ENCODE results near the gene GNB1L.
"Not testable (repeated sequence)": the region's sequence is repeated elsewhere in the genome, so short reads cannot be mapped to it uniquely, and the experiment has no call there.

Gene GNB1L

DNA sequence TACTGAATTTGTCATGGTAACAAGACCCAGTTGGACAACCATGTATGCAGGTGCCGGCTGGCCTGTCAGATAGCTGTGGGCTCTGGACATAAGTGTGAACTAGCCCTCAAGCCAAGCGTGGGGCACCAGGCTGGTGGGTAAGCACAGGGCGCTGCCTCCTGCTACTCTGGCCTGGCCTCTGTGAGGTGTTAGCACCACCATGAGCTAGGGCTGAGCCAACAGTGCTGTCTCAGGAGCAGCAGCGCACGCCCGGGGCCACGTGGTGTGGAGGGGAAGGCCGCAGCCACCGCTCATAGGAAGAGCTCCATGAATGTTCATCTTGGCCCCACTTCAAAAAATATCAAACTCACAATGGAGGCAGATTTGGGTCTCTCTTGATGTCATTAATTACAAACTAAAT lies 35.3 kb upstream of the GNB1L start:
- DNase-seq (ENCODE audit: low read depth in 2 of 2, low spot score in 1 of 2), result no peak

DNA sequence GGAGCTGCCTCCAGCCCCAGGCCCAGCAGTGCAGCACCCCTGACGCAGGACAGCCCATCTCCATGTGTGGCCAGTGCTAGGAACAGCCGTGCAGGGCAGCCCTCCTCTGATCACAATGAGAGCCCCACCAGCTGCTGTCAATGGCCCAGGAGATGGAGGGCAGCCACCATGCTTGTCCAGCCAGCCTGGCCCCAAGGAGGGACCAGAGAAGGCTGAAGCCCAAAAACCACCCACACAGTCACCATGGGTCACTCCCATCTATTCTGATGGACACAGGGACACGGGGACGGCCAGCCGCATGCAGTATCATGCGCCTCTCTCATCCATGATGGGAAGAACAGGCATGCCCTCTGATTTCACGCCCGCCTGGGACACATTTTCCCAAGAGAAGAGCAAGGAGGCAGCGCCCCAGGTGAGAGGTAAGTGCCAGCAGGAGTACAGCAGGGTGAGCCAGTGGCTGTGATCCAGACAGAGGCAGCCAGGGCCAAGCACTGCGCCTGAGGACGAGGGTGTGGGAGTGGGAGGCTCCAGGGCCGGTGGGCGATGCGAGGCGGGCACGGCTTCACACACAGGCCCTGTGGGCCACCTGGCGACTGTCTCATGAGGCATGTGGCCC lies 33.6 kb upstream of the GNB1L start:
- no peak for DNase-seq (ENCODE audit: low read depth in 2 of 2, low spot score in 1 of 2)

DNA sequence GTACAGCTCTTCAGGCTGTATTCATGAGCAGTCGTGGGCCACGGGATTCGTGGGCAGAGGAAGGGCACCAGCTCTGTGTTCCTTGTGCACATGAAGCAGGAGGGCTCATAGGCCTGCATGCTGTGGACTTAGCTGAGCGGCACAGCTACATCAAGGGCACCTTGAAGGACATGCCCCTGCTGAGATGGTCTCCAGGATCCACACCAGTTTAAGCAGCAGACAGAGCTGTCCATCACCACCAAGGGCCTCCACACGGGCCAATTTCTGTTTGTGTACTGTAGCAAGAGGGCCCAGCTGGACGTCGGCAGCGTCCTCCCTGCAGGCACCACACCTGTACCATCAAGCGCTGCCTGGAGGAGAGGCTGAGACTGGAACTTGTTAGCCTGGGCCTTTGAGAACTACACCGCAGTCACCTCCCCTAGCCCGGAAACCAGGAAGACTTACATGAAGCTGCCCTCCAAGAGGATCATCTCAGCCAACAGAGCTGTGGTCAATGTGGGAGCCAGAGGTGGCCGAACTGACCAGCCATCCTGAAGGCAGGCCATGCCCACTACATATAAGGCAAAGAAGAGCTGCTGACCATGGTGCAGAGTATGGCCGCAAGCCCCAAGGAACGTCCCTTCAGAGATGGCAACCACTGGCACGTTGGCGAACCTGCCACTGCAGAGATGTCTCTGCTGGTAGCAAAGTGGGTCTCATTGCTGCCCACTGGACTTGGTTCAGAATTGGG lies 32.7 kb upstream of the GNB1L start:
- DNase-seq (ENCODE audit: low read depth in 2 of 2, low spot score in 1 of 2), result no peak

DNA sequence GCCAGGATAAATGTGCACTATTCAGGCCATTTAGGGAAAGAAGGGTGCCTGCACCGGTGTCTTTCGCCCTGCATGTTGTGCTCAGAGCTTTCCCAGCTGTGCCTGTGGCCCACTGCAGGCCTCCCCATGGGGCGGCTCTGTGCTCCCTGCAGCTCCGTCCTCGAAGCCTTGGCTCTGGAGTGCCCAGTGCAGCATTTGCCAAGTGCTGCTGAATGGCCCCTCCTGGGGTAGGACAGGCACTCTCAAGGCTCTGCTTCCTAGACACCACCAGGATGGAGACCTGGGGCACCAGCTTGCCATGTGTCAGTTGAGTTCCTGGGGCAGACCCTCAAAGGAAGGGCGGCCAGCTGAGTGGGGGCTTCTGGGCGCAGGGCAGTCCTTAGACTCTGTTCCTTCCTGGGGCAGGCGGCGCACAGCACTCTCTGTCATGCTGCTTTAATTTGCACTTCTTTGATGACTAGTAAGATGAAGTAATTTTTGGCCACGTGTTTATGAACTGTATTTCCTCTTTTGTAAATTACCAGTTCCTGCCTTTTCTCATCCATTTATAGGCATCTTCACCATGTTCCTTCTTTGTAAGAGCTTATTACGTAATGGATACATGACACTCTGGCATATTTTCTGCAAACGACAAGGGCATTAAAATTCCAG lies 32.1 kb upstream of the GNB1L start:
- DNase-seq (ENCODE audit: low read depth in 2 of 2, low spot score in 1 of 2), result no peak

DNA sequence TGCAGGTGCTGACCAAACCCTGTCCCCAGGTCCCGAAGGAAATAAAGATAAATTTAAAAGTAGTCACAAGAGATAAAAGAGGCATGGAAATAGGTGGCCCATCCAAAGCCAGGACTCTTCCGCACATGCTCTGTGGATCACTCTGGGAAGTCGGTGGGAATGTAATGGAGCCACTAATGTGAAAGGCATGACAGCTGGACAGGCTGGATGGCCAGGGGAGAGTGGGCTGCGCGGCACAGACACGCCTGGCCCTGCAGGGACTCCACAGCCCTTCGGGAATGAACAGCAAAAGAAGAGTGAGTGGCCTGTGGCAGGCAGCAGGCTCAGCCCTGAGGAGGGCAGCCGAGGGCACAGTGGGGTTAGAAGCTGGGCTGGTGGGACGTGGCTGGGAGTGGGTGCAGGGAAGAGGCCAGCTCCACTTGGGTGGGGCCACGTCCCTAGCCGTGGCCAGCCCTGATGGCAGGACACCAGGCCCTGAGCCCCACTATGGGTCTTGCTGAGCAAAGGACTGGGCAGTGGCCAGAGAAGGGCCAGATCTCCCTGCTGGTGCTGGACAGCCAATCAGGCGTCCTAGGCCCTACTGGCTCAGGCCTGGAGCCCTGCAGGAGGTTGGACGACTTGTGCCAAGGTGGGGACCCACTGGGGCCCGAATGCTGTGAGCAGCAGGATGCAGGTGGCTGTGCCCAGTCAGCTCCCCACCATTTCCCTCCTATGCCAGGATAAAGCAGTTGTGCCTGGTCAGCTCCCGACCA lies 31.3 kb upstream of the GNB1L start:
- no peak for DNase-seq (ENCODE audit: low read depth in 2 of 2, low spot score in 1 of 2)

DNA sequence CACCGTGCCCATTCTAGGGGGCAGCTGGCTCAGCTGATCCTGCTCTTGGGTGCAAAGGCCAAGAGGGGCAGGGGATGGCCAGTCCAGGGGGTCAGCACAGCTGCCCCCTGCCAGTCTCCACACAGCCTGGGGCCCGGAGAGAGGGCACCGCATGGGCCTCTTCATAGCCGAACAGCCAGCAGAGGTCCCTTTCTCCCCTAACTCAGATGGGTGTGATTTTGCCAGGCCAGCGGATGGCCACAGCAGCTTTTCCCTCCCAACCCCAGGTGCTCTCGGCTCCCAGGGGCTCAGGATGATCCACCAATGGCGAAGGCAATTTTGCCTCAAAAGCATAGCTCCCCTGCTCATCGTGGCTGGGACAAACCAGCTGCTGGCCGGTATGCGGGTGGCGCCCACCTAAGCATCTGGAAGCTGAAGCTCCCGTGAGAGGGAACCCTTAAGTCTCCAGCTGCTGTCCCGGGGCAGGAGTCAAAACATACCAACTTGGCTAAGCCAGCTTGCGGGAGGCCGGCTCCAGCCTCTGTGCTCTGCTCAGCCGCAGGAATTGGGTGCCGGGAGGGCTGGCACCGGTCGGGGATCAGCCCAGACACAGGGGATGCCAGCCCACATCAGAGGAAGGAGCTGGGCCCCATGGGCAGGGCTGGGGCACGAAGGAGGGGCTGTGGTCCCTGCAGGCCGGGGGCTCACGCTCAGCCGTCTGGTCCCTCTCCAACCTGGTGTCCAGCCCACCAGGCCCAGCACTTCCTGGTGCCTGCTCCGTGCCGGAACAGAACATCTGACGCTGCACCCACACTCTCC lies 30.5 kb upstream of the GNB1L start:
- no peak for DNase-seq (ENCODE audit: low read depth in 2 of 2, low spot score in 1 of 2)

DNA sequence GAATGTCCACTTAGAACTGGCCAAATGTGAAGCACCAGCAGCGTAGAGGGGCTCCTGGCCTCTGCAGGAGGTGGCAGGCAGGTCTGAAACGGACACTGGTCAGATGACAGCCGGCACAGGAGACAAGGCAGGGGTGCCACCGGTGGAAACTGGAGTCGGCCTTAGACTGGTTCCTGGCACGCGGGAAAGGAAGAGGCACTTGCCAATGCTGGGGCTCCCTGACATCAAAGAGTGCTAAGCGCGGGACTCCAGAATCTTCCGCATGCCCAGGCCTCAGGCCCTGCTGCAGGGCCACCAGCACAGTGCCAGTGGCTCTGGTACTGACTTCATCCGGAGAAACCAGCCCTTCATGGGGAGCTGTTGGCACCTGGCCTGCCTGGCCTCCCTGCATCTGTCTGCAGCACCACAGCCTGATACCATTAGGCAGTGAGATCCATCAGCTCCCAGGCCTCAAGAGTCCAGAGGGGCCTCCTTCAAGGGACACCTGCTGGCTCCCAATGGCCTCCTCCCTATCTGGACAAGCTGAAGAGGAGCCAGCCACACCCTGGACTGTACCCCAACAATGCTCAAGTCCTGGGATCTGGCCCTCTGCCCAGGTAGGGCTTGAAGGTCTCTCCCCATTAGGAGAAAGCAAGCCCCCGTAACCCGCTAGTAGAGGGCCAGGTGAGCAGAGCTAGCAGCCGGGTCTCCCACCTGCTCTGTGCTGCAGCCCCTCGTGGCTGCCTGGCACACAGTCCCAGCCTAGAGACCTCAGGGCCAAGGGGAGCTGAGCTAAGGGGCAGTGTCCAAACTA lies 29.7 kb upstream of the GNB1L start:
- no peak for DNase-seq (ENCODE audit: low read depth in 2 of 2, low spot score in 1 of 2)

DNA sequence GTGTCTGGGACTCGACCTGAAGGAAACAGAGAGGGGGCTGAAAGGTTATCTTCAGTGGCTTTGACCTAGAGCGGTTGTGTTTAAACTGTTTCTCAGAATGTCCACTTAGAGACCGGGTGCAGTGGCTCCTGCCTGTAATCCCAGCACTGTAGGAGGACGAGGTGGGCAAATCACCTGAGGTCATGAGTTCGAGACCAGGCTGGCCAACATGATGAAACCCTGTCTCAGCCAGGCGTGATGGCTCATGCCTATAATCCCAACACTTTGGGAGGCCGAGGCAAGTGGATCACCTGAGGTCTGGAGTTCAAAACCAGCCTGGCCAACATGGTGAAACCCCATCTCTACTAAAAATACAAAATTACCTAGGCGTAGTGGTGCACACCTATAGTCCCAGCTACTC lies 28.8 kb upstream of the GNB1L start:
- not testable (repeated sequence) for DNase-seq (ENCODE audit: low read depth in 2 of 2, low spot score in 1 of 2)

DNA sequence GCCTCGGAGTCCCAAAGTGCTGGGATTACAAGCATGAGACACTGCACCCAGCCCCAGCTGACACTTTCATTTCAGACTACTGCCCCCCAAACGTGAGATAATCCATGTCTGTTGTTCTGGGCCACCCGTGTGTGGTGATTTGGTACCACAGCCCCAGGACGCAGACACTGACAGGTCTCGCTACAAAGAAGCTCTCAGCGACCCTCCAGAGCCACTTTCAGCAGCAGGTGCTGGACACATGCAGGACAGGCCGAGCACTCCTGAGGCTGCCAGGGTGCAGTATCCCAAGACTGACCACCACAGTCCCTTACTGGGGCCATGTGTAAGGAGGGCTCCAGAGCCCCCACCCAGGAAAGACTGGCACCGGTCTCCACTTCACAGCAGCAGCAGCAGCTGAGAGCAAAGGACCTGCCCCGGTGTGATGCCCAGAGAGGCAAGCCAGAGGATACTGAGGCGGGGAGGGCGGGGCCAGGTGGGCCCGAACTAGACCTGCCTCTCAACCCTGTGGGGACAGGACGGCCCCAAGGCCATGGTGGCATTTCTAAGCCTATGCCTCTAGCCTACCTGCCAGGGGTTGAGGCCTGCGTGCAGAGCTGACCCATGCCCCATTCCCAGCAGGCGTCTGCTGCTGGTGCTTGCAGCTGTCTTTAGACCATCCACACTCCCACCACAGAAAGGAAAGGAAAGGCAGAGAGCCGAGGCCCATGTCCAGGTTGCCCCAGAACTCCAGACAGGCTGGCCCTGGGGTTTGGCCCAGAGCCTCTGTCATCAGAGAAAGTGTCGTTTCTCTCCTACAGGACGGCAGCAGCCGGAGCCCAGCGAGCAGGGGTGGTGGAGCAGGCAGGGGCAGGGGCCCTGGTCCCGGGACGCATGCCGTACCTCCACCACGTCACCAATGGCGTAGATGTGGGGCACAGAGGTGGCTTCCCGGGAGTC lies 28.0 kb upstream of the GNB1L start:
- DNase-seq (ENCODE audit: low read depth in 2 of 2, low spot score in 1 of 2), result no peak

DNA sequence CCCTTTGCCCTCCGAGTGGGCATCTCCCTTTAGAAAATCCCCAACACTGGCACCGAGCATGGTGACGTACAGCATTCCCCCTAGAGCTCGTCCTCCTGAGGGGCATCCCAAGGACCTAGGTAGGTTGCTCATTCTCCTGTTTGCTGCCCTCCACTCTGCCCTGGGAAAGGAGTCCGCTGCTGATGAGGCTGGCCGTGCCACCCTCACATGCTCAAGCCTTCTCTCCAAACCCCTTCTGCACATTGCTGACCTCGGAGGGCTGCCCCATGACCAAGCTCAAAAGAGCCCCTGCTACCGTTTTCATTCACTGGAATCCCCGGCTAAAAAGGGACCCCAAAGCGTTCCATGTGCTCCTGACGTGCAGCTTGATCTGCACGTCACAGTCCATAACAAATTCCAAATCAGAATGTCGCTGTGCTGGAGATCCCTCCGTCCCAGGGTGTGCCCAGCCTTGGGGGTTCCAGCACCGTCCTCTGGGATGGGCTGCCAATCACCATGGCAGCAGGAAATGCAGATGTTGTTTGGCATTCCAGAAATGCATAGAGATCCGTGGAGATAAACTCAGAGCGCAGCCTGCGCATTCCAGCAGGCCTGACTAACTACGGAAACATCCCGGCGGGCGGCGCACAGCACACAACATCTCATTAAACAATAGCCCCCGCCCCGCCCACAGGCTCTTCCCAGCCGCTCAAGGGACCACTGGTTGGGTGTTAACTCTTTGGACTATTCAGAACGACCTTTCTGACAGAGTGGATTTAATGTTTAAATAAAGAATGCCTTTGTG lies 26.3 kb upstream of the GNB1L start:
- no peak for DNase-seq (ENCODE audit: low read depth in 2 of 2, low spot score in 1 of 2)

DNA sequence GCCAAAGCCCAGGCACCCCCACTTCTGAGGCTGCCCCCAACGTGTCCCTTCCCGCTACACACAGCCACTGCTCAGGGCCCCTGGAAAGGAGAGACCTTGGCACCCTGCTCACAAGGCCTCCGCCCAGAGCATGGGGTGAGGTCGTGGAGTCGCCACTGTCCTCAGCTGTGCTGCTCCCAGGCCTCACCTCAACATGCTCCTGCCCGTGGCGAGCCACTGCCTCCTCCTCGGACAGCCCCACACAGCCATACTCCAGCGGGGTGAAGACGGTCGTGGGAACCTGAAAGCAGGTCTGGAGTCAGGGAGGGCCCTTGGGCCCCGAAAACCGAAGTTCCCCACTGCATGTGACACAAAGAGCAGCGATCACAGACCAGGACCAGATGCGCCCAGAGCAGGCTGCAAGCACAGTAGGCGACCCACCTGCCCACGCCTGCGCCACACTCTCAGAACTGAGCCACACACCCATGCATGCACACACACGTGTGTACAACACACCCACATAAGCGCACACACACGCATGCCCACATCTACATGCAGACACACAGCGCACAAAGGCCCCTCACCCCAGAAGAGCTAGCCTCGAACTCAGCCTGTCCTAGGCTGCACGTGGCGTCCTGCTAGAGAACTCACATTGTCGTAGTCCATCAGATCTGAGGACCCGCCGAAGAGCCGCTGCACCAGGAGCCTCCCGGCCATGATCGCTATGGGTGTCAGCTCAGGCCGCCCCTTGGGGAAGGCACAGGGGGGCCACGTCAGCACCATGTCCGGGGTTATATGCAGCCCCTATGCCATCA lies 25.5 kb upstream of the GNB1L start:
- DNase-seq (ENCODE audit: low read depth in 2 of 2, low spot score in 1 of 2), result no peak

DNA sequence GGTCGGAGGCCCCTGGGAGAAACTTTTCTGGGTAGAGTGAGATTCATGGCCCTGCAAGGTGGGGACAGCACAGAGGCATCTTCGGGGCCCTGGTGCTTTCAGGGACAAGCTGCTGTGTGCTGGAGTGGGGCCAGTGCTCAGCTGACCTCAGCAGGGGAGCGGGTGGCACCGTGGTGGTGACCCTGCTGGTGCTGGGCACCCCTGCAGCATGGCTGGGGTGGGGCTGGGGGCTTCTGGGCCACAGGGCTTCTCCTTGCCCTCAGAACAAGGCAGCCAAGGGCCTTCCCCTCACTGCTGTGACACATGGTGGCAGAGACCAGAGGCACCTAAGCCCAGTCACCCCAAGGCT lies 24.9 kb upstream of the GNB1L start:
- DNase-seq (ENCODE audit: low read depth in 2 of 2, low spot score in 1 of 2), result no peak

DNA sequence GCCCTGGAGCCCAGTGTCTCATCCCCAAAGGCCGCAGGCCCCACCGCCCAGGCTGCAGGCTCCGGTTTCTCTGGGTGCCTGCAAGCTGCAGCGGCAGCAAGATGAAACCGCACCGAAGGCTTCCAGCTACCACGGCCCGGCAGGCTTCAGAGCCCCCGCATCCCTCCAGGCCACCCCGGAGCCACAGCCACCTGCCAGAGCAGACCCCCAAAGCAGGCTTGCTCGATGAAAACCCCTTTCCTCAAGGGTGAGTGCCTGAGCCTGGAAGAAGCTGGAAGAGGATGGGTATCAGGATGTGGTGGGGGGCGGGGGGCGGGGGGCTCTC lies 24.5 kb upstream of the GNB1L start:
- no peak for DNase-seq (ENCODE audit: low read depth in 2 of 2, low spot score in 1 of 2)

DNA sequence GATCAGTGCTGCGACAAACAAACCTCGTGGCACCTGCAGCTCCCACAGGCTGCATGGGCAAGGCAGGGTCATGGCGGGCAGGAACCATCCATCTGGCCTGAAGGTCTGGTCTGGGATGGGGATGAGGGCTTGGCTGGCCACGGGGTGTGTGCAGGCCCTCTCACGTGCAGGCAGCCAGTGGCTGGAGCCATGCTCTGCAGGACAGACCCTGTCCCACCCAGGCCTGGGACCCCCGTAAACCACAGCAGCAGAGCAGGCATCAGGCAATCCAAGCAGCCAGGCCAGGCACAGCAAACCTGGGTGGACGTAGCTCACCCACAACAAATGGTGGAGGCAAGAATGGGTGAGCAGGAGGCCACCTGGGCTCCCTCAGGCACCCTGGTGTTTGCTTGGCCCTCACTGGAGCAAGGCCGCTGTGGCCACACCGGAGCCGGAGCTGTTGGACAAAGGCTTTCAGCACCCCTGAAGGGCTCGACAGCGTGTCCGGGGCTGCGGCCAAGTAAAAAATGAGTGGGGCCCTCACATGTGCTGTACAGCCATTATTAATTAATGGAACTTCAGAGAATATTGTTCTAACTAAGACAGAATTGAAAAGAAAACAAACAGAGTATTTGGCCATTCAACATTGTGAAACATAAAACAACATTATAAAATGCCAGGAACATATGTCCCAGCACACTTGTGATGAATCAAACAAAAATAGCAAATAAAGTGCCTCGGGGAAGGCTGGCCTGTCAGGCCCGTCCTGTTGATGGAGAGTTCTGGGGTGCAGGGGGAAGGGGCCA lies 24.0 kb upstream of the GNB1L start:
- no peak for DNase-seq (ENCODE audit: low read depth in 2 of 2, low spot score in 1 of 2)

DNA sequence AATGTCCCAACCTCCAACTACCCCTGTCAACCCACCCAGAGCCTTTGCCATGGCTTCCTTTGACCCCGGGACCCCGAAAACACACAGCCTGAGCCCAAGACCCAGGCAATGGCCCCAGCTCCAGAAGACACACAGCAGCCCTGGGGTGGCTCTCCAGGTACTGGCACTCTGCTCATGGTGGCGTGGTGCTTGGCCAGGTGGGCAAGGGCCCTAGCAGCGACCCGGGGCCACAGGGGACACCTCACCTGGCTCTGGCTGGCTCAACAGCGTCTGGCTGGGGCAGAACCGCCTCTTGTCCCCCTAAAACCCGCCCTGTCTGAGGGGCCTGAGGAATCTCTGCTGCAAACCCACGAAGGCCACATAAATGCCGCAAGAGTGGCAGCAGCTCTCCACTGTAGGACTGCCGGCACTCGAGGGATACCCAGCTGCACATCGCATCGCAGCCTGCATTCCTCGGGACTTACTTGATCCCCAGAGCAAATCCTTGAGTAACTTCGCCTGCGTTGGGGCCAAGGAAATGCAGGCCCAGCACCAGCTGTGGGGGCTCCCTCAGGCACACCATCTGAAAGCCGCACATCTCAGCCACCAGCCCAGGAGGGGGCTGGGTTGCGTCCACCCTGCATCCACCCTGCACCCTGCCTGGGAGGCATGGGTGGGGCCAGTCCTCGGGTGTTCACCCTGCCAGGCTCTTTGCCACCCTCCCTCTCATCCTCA lies 23.1 kb upstream of the GNB1L start:
- no peak for DNase-seq (ENCODE audit: low read depth in 2 of 2, low spot score in 1 of 2)

DNA sequence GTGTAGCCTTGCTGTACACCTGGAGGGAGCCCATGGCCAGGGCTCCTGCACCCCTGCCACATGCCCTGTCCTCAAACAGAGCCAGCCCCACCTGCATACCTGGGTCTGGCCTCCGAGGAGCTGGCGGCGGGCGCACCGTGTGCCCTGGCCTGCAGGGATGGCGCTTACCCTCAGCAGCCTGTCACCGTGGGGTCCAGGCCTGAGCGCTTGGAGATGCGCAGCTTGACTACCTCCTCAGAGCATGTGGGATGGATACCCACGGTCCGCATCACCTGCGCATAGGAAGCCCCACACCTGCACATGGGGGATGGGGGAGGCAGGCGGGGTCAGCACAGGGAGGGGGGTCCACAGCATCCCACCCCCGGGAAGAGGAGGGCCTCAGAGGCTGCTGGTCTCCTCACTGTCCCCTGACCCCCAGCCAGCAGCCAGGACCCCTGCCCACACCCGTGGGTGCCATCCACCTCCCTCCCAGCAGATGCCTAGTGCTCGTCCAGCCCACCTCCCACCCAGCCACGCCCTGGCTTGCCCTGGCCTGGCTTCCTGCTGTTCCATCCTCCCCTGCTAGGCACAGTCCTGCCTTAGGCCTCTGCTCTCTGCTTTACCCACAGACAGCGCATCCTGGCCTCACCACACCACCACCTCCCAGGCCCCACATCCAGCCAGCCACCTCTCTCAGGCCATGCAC lies 22.4 kb upstream of the GNB1L start:
- DNase-seq (ENCODE audit: low read depth in 2 of 2, low spot score in 1 of 2), result no peak

All from stimulated activated CD8-positive, alpha-beta memory T cell treated with anti-CD3 and anti-CD28 coated beads, Interleukin-4, amount 100 ng/mL, for 1 hour (primary cell).